IMR-90 (cell line): ENCODE data around the gene CYRIA. TPM values are rescaled to one million over a fixed set of nuclear protein-coding genes. Genes with fewer than 3 reads are reported as not detected.

Experiments used
- ATAC-seq: fragments of 200-7000 bp; cut with Tn5 transposase; 2 replicates; pipeline ENCODE4 v1.9.1; 2020; ENCODE audit warnings: low read depth, mild to moderate bottlenecking, moderate library complexity
- BruUV-seq: library from RNA; stranded (reverse); fragments of 400-500 nt; replicated peaks from 2 replicates; lab custom pipeline; 2021; lab: Mats Ljungman, UMichigan
- CTCF ChIA-PET: fragments of 300-600 bp; formaldehyde crosslinking; extraction: SDS; loops from one replicate; lab custom pipeline; 2021; ENCODE audit warnings: antibody characterized with exemption; lab: Yijun Ruan, JAX
- POLR2A ChIA-PET: fragments of 300-600 bp; sonication (Branson Sonifier 250); formaldehyde crosslinking; loops from one replicate; lab custom pipeline; 2022; ENCODE audit warnings: antibody characterized with exemption; ENCODE audit not compliant: unreplicated experiment; lab: Charles Lee
- DNase-seq: peaks from one replicate; pipeline ENCODE4 v3.0.0; 2013
- H2AFZ ChIP-seq: replicated peaks from 2 replicates; pipeline ENCODE3; 2013; ENCODE audit warnings: low read length, mild to moderate bottlenecking; ENCODE audit not compliant: poor library complexity
- H2AK5ac ChIP-seq: 2 replicates; pipeline ENCODE4 v1.6.1; 2013; ENCODE audit warnings: low read depth, low read length, inconsistent platforms
- H2AK9ac ChIP-seq: replicated peaks from 2 replicates; pipeline ENCODE3; 2013; ENCODE audit warnings: mild to moderate bottlenecking, low read depth, low read length, moderate library complexity; ENCODE audit not compliant: poor library complexity
- H2BK120ac ChIP-seq: 2 replicates; pipeline ENCODE4 v1.6.1; 2013; ENCODE audit warnings: low read depth, low read length, inconsistent platforms
- H2BK15ac ChIP-seq: 3 replicates; pipeline ENCODE4 v1.6.1; 2013; ENCODE audit warnings: low read depth, low read length, inconsistent platforms
- H2BK20ac ChIP-seq: 2 replicates; pipeline ENCODE4 v1.6.1; 2013; ENCODE audit warnings: low read depth, mild to moderate bottlenecking, inconsistent platforms, low read length, moderate library complexity
- H2BK5ac ChIP-seq: 2 replicates; pipeline ENCODE4 v1.6.1; 2013; ENCODE audit warnings: mild to moderate bottlenecking, low read depth, low read length, inconsistent platforms; ENCODE audit not compliant: poor library complexity, severe bottlenecking
- H3K14ac ChIP-seq: replicated peaks from 2 replicates; pipeline ENCODE4 v1.6.1; 2013; ENCODE audit warnings: low read depth, low read length, inconsistent platforms
- H3K18ac ChIP-seq: 2 replicates; pipeline ENCODE4 v1.6.1; 2013; ENCODE audit warnings: low read depth, low read length, control low read depth
- H3K23ac ChIP-seq: 2 replicates; pipeline ENCODE4 v1.6.1; 2013; ENCODE audit warnings: low read depth, low read length, inconsistent platforms
- H3K27ac ChIP-seq: 2 replicates; pipeline ENCODE4 v1.5.1; 2013; ENCODE audit warnings: mild to moderate bottlenecking, control low read depth, low read length; ENCODE audit not compliant: insufficient read depth
- H3K27me3 ChIP-seq: 2 replicates; pipeline ENCODE4 v1.6.1; 2013; ENCODE audit warnings: low read length; ENCODE audit not compliant: control insufficient read depth, insufficient read depth
- H3K36me3 ChIP-seq: 2 replicates; pipeline ENCODE4 v1.6.1; 2013; ENCODE audit warnings: low read length, mixed read lengths; ENCODE audit not compliant: control insufficient read depth, insufficient read depth
- H3K4ac ChIP-seq: 2 replicates; pipeline ENCODE4 v1.6.1; 2013; ENCODE audit warnings: low read depth, low read length, inconsistent platforms
- H3K4me1 ChIP-seq: 2 replicates; pipeline ENCODE4 v1.6.1; 2013; ENCODE audit warnings: low read length, mixed read lengths; ENCODE audit not compliant: control insufficient read depth, insufficient read depth
- H3K4me2 ChIP-seq: 2 replicates; pipeline ENCODE4 v1.6.1; 2013; ENCODE audit warnings: low read depth, mild to moderate bottlenecking, control low read depth, low read length, moderate library complexity
- H3K4me3 ChIP-seq: 2 replicates; pipeline ENCODE4 v1.5.1; 2013; ENCODE audit warnings: low read depth, mild to moderate bottlenecking, control low read depth, low read length, moderate library complexity; ENCODE audit not compliant: insufficient read depth
- H3K56ac ChIP-seq: 2 replicates; pipeline ENCODE4 v1.6.1; 2013; ENCODE audit warnings: low read length, inconsistent platforms; ENCODE audit not compliant: insufficient read depth; ENCODE audit errors: extremely low read depth
- H3K79me1 ChIP-seq, 2 experiments: 2 replicates each; pipeline ENCODE4 v1.6.1; 2013; ENCODE audit warnings: low read length in 2 of 2, inconsistent platforms in 1 of 2, low read depth in 1 of 2
- H3K9ac ChIP-seq: 2 replicates; pipeline ENCODE4 v1.6.1; 2013; ENCODE audit warnings: low read depth, low read length, control low read depth
- H3K9me1 ChIP-seq: 2 replicates; pipeline ENCODE4 v1.6.1; 2013; ENCODE audit warnings: low read length, inconsistent platforms; ENCODE audit not compliant: insufficient read depth
- H3K9me3 ChIP-seq: 2 replicates; pipeline ENCODE4 v1.6.1; 2013; ENCODE audit warnings: low read length; ENCODE audit not compliant: control insufficient read depth, insufficient read depth
- H4K20me1 ChIP-seq: 2 replicates; pipeline ENCODE4 v1.6.1; 2013; ENCODE audit warnings: low read length, inconsistent platforms; ENCODE audit not compliant: insufficient read depth
- H4K5ac ChIP-seq: 2 replicates; pipeline ENCODE4 v1.6.1; 2013; ENCODE audit warnings: mild to moderate bottlenecking, low read depth, low read length, control low read depth
- H4K8ac ChIP-seq, 2 experiments: 2 replicates each; pipeline ENCODE4 v1.6.1; 2013; ENCODE audit warnings: low read depth in 2 of 2, low read length in 2 of 2, control low read depth in 1 of 2, inconsistent platforms in 1 of 2
- H4K91ac ChIP-seq: 2 replicates; pipeline ENCODE4 v1.6.1; 2013; ENCODE audit warnings: low read depth, low read length, inconsistent platforms; ENCODE audit not compliant: insufficient read depth
- BHLHE40 ChIP-seq: fragments of 150-350 bp; IDR thresholded peaks from 2 replicates; pipeline ENCODE4 v1.6.1; 2016; ENCODE audit warnings: mild to moderate bottlenecking, low read depth, low read length
- CHD1 ChIP-seq: IDR thresholded peaks from 2 replicates; pipeline ENCODE4 v1.6.1; 2012; ENCODE audit warnings: low read depth, low read length, improper control_type of control experiment
- ELK1 ChIP-seq: fragments of 150-350 bp; IDR thresholded peaks from 2 replicates; pipeline ENCODE4 v1.6.1; 2016; ENCODE audit warnings: low read depth, mild to moderate bottlenecking, low read length, moderate library complexity, borderline replicate concordance
- FOS ChIP-seq: fragments of 150-350 bp; IDR thresholded peaks from 2 replicates; pipeline ENCODE4 v1.6.1; 2016; ENCODE audit warnings: low read depth, low read length
- MAFK ChIP-seq: IDR thresholded peaks from 2 replicates; pipeline ENCODE4 v1.6.1; 2012; ENCODE audit warnings: low read depth, low read length, improper control_type of control experiment
- MXI1 ChIP-seq: IDR thresholded peaks from 2 replicates; pipeline ENCODE4 v1.6.1; 2012; ENCODE audit warnings: low read depth, mild to moderate bottlenecking, low read length, moderate library complexity, borderline replicate concordance
- NFE2L2 ChIP-seq: fragments of 150-350 bp; IDR thresholded peaks from 2 replicates; pipeline ENCODE4 v1.6.1; 2016; ENCODE audit warnings: low read depth, mild to moderate bottlenecking, low read length
- RAD21 ChIP-seq: IDR thresholded peaks from 2 replicates; pipeline ENCODE4 v1.6.1; 2012; ENCODE audit warnings: low read length, improper control_type of control experiment
- RCOR1 ChIP-seq: IDR thresholded peaks from 2 replicates; pipeline ENCODE4 v1.6.1; 2012; ENCODE audit warnings: mild to moderate bottlenecking, low read length, improper control_type of control experiment; ENCODE audit not compliant: insufficient replicate concordance
- RFX5 ChIP-seq: IDR thresholded peaks from 2 replicates; pipeline ENCODE4 v1.8.0; 2012; ENCODE audit warnings: low read depth, mild to moderate bottlenecking, low read length, moderate library complexity
- SMC3 ChIP-seq: fragments of 150-350 bp; IDR thresholded peaks from 2 replicates; pipeline ENCODE4 v1.6.1; 2016; ENCODE audit warnings: low read depth, mild to moderate bottlenecking, antibody characterized with exemption, low read length, moderate library complexity
- WGBS, 2 experiments: methylation state at CpG; one replicate each; pipeline versions ENCODE4 v1.1.5 to v1.1.7; 2013; ENCODE audit warnings: missing lambda C conversion rate in 2 of 2; ENCODE audit not compliant: insufficient read length in 1 of 2; ENCODE audit errors: extremely low coverage in 2 of 2; 5-methylcytosine and 5-hydroxymethylcytosine counted together
- dilution Hi-C: fragments of 300-500 bp; cut with HindIII; formaldehyde crosslinking; loops from one replicate; pipeline ENCODE4 v1.14.3; 2018; ENCODE audit warnings: low sequenced_read_pairs; ENCODE audit not compliant: unreplicated experiment
- in situ Hi-C: fragments of 300-500 bp; cut with MboI; formaldehyde crosslinking; loops from 3 replicates; pipeline ENCODE4 v1.14.3; 2019; ENCODE audit warnings: low sequenced_read_pairs, inconsistent platforms, mixed read lengths
- intact Hi-C: fragments of 100-400 bp; cut with micrococcal nuclease; formaldehyde crosslinking; loops from 2 replicates; pipeline ENCODE4 v1.10.0; 2022
- polyA plus RNA-seq, 3 experiments: library from polyadenylated mRNA; depleted of rRNA; stranded (reverse); fragments of >200 nt; gene quantifications; 2 replicates each; pipeline ENCODE4 v1.2.3, GENCODE V29; 2012; ENCODE audit warnings: low replicate concordance in 1 of 3
- total RNA-seq: library from RNA; depleted of rRNA; stranded (reverse); fragments of >200 nt; gene quantifications from 2 replicates; pipeline ENCODE4 v1.2.3, GENCODE V29; 2012
- TF ChIP-seq, protein P1 (sequence below): fragments of 150-350 bp; IDR thresholded peaks from 2 replicates; pipeline ENCODE4 v1.6.1; 2017; ENCODE audit warnings: mild to moderate bottlenecking, antibody characterized with exemption, low read length, low read depth
- TF ChIP-seq, protein P2 (sequence below): conservative IDR thresholded peaks from 2 replicates; pipeline ENCODE4 v1.5.1; 2012; ENCODE audit warnings: mild to moderate bottlenecking, low read depth, low read length, improper control_type of control experiment

CYRIA gene
- total and polyA plus RNA-seq, 2 of the 4 experiments (the other 2 are of a cell fraction): 1.7 to 3.8 TPM

DNA sequence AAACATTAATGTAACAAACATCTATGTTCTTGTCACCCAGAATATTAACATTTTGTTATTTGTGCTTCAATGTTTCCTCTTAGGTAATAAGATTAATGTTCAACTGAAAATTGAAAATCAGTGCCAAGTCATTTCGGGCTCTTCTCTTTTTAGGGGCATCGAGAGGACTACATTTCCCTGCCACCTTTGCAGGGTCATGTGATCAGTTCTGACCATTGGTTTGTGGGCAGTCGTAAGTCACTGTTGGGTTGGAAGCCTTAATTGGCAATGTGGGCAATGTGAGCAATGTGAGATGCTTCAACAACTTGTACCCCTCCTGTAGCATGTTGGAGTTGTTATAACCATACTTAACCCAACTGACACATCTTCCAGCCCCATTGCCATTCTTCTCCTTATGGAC, 10.1 kb upstream of the CYRIA start:
- DNase-seq: no peak
- H4K20me1 ChIP-seq: no peaks in the 10 kb centered on the region
- H3K4me3 ChIP-seq: no peak overlapping the region
- H3K9me3 ChIP-seq: no peaks in the 10 kb centered on the region
- H2BK5ac ChIP-seq: no peak overlapping the region
- H3K4me1 ChIP-seq: no peaks in the 10 kb centered on the region
- dilution Hi-C loops (no loop called here), intact Hi-C loops (no loop called here), in situ Hi-C loops (no loop called here)
- H3K18ac ChIP-seq: no peak overlapping the region
- ChIA-PET CTCF (interaction anchor here (0.7 kb wide), 1 partner anchor 188 kb away, joined by 3 read pairs; no protein-coding TSS in a partner anchor), POLR2A (no interaction called here)
- no peaks in the 10 kb centered on the region for H3K79me1 ChIP-seq
- H4K8ac ChIP-seq: no peak overlapping the region
- H2BK20ac ChIP-seq: no peak overlapping the region
- no peak overlapping the region for H2AK5ac ChIP-seq
- no peak overlapping the region for H4K91ac ChIP-seq
- H3K14ac ChIP-seq: no peak overlapping the region
- no TSS peak for BruUV-seq
- H3K23ac ChIP-seq: no peak overlapping the region
- H3K9me1 ChIP-seq: no peaks in the 10 kb centered on the region
- H2AK9ac ChIP-seq: no peak overlapping the region
- WGBS, 2 experiments: no CpG with 5 or more reads among the region's 3 CpGs
- no peak overlapping the region for H3K9ac ChIP-seq
- no peak overlapping the region for H3K4ac ChIP-seq
- no peak overlapping the region for H2AFZ ChIP-seq
- TF ChIP-seq MXI1 (no peak), RCOR1 (no peak), RAD21 (no peak), RFX5 (no peak), BHLHE40 (no peak), FOS (no peak), MAFK (no peak), CHD1 (no peak), ELK1 (no peak), NFE2L2 (no peak), SMC3 (no peak)
- TF ChIP-seq, protein P1, sequence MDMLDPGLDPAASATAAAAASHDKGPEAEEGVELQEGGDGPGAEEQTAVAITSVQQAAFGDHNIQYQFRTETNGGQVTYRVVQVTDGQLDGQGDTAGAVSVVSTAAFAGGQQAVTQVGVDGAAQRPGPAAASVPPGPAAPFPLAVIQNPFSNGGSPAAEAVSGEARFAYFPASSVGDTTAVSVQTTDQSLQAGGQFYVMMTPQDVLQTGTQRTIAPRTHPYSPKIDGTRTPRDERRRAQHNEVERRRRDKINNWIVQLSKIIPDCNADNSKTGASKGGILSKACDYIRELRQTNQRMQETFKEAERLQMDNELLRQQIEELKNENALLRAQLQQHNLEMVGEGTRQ: no peak
- TF ChIP-seq, protein P2, sequence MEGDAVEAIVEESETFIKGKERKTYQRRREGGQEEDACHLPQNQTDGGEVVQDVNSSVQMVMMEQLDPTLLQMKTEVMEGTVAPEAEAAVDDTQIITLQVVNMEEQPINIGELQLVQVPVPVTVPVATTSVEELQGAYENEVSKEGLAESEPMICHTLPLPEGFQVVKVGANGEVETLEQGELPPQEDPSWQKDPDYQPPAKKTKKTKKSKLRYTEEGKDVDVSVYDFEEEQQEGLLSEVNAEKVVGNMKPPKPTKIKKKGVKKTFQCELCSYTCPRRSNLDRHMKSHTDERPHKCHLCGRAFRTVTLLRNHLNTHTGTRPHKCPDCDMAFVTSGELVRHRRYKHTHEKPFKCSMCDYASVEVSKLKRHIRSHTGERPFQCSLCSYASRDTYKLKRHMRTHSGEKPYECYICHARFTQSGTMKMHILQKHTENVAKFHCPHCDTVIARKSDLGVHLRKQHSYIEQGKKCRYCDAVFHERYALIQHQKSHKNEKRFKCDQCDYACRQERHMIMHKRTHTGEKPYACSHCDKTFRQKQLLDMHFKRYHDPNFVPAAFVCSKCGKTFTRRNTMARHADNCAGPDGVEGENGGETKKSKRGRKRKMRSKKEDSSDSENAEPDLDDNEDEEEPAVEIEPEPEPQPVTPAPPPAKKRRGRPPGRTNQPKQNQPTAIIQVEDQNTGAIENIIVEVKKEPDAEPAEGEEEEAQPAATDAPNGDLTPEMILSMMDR: no peak
- H3K4me2 ChIP-seq: no peak overlapping the region
- H3K36me3 ChIP-seq: no peaks in the 10 kb centered on the region
- no peak overlapping the region for H2BK120ac ChIP-seq
- H2BK15ac ChIP-seq: no peak overlapping the region
- no peaks in the 10 kb centered on the region for H3K27me3 ChIP-seq
- H4K5ac ChIP-seq: no peak overlapping the region
- ATAC-seq: no peak
- no peak overlapping the region for H3K56ac ChIP-seq
- H3K27ac ChIP-seq: no peak overlapping the region
